ENCODE data around the gene MAP2K3.

MAP2K3 gene

GRCh38 chr17:21352981-21353265 is 68.4 kb downstream of the MAP2K3 start:
- no peak for TF ChIP-seq CTCF (IDR thresholded peaks at IDR 0.05; ENCODE audit: low read depth, low read length)
- no peak overlapping the region for H3K4me3 ChIP-seq (replicated peaks in 1 of 2; ENCODE audit: low read depth in 2 of 2, low read length in 2 of 2)
- DNase-seq (ENCODE audit: low read depth in 2 of 2), result no peak

GRCh38 chr17:21353326-21354010 is 69.0 kb downstream of the MAP2K3 start:
- peak; percentile 48 to 80 for DNase-seq (ENCODE audit: low read depth in 2 of 2)
- no peak overlapping the region for H3K4me3 ChIP-seq (replicated peaks in 1 of 2; ENCODE audit: low read depth in 2 of 2, low read length in 2 of 2)
- TF ChIP-seq CTCF (IDR thresholded peaks at IDR 0.05; ENCODE audit: low read depth, low read length), result no peak

- no peak for TF ChIP-seq CTCF (IDR thresholded peaks at IDR 0.05; ENCODE audit: low read depth, low read length)
Observed at GRCh38 chr17:21354796-21355385, 70.4 kb downstream of the MAP2K3 start.

GRCh38 chr17:21355586-21355985 is 71.1 kb downstream of the MAP2K3 start:
- no peak for DNase-seq (ENCODE audit: low read depth in 2 of 2)
- no peak overlapping the region for H3K4me3 ChIP-seq (replicated peaks in 1 of 2; ENCODE audit: low read depth in 2 of 2, low read length in 2 of 2)
- no peak for TF ChIP-seq CTCF (IDR thresholded peaks at IDR 0.05; ENCODE audit: low read depth, low read length)

More at GRCh38 chr17:21354796-21355385, 70.4 kb downstream of the MAP2K3 start:
- no peak for DNase-seq (ENCODE audit: low read depth in 2 of 2)
- H3K4me3 ChIP-seq (replicated peaks in 1 of 2; ENCODE audit: low read depth in 2 of 2, low read length in 2 of 2), result no peak overlapping the region

- TF ChIP-seq CTCF (IDR thresholded peaks at IDR 0.05; ENCODE audit: low read depth, low read length), result no peak
Observed at GRCh38 chr17:21356537-21357127, 72.1 kb downstream of the MAP2K3 start.

GRCh38 chr17:21357281-21357680 is 72.8 kb downstream of the MAP2K3 start:
- H3K4me3 ChIP-seq (replicated peaks in 1 of 2; ENCODE audit: low read depth in 2 of 2, low read length in 2 of 2), result no peak overlapping the region
- DNase-seq (ENCODE audit: low read depth in 2 of 2), result no peak
- TF ChIP-seq CTCF (IDR thresholded peaks at IDR 0.05; ENCODE audit: low read depth, low read length), result no peak

More at GRCh38 chr17:21356537-21357127, 72.1 kb downstream of the MAP2K3 start:
- DNase-seq (ENCODE audit: low read depth in 2 of 2), result no peak
- no peak overlapping the region for H3K4me3 ChIP-seq (replicated peaks in 1 of 2; ENCODE audit: low read depth in 2 of 2, low read length in 2 of 2)
